NCI-H345 (cell line): ENCODE data around the gene TMEM151A.

ENCODE experiments used
- DNase-seq: peaks from one replicate; lab custom pipeline; 2025; lab: John Stamatoyannopoulos, UW

The TMEM151A gene

GRCh38 chr11:66283461-66284105, 8.1 kb upstream of the TMEM151A start:
- no peak for DNase-seq

GRCh38 chr11:66284526-66285078, 7.1 kb upstream of the TMEM151A start:
- DNase-seq: no peak

- no peak for DNase-seq
Measured at GRCh38 chr11:66285250-66285947, 6.3 kb upstream of the TMEM151A start.

- DNase-seq: no peak
Measured at GRCh38 chr11:66286699-66287098, 5.0 kb upstream of the TMEM151A start.

- no peak for DNase-seq
Measured at GRCh38 chr11:66287211-66287888, 4.3 kb upstream of the TMEM151A start.

- no peak for DNase-seq
Measured at GRCh38 chr11:66287889-66288670, 3.6 kb upstream of the TMEM151A start.

GRCh38 chr11:66288671-66289547, 2.8 kb upstream of the TMEM151A start, which contains the start of gene YIF1A:
TSS of gene YIF1A (minus strand) at chr11:66289143. CDS start at chr11:66288985, 158 bp downstream.
- DNase-seq: peak; percentile 99

GRCh38 chr11:66289548-66290329, 2.0 kb upstream of the TMEM151A start:
- no peak for DNase-seq

- no peak for DNase-seq
Measured at GRCh38 chr11:66290330-66290621, 1.4 kb upstream of the TMEM151A start.

- no peak for DNase-seq
Measured at GRCh38 chr11:66291303-66291705, 390 bp upstream of the TMEM151A start.

GRCh38 chr11:66292543-66293332, 1.0 kb downstream of the TMEM151A start:
- DNase-seq: no peak

GRCh38 chr11:66293352-66293751, 1.7 kb downstream of the TMEM151A start:
- no peak for DNase-seq

- no peak for DNase-seq
Measured at GRCh38 chr11:66293777-66294625, 2.3 kb downstream of the TMEM151A start.

- DNase-seq: no peak
Measured at GRCh38 chr11:66294626-66295620, 3.2 kb downstream of the TMEM151A start.

GRCh38 chr11:66297610-66298009, 5.9 kb downstream of the TMEM151A start:
- no peak for DNase-seq

GRCh38 chr11:66299186-66299585, 7.5 kb downstream of the TMEM151A start:
- no peak for DNase-seq

- DNase-seq: no peak
Measured at GRCh38 chr11:66302656-66303055, 11.0 kb downstream of the TMEM151A start.
